HG02870 (cell line): ENCODE measurements around the gene FHAD1.

Source experiments
- ATAC-seq: cut with Tn5 transposase; IDR thresholded peaks from one replicate; pipeline ENCODE4 v1.9.1; 2021; ENCODE audit warnings: mild to moderate bottlenecking, moderate library complexity; ENCODE audit not compliant: unreplicated experiment

The FHAD1 gene

DNA sequence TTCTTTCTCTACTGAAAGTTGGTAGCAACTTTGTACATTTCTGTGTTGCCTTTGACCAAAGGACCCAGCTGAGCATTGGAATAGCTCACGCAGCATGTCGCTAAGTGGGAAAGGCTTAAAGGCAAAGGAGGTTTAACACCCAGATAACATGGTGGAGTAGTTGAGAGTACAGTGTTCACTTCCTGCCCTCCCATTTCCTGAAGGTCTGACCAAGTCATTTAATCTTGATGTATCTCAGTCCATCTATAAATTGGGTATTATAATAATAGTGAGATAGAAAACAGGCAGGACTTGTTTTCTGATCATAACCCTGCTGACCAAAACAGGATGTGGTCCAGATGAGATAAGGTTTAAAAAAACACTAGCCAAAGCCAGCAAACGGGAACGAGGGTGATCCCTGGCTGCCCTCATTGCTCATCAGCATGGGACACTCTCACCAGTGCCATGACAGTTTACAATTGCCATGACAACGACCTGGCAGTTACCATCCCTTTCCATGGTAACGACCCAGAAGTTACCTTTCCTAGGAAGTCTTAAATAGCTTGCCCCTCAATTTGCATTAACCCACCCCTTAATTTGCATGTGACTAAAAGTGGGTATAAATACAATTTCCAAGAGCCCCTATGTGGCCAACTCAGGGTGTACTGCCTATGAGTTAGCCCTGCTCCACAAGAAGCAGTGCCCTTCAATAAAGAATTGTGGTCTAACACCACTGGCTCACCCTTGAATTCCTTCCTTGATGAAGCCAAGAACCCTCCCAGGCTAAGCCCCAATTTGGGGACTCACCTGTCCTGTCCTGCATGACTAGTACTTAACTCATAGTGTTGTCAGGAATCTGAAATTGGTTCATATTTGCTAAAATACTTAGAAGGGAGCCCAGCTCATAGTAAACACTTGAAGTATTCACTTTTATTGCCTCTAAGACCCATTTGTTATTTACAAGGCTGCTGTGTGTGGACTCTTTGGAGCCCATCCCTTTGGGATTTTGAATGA, 28.4 kb upstream of the FHAD1 start:
- no peak for ATAC-seq

DNA sequence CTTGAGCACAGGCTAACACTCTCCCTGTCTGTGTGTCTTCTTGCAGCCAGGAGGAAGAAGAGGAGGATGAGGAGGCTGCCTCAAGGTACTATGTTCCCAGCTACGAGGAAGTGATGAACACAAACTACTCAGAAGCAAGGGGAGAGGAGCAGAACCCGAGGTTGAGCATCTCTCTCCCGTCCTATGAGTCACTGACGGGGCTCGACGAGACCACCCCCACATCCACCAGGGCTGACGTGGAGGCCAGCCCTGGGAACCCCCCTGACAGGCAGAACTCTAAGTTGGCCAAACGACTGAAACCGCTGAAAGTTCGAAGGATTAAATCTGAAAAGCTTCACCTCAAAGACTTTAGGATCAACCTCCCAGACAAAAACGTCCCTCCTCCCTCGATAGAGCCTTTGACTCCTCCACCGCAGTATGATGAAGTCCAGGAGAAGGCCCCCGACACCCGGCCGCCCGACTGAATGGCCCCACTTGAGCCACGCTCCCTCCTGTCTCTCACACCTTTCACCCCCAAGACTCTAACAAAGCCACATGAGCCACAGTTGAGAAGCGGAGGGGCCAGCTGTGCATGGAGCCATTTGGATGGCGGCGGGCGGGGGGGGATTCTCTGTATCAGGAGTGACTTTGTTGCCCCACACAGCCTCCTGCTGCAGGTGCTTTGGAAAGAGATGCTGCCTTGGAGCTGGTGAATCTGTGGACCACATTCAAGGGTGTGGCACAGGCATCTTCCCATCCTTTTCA, 27.6 kb upstream of the FHAD1 start:
- ATAC-seq = no peak

DNA sequence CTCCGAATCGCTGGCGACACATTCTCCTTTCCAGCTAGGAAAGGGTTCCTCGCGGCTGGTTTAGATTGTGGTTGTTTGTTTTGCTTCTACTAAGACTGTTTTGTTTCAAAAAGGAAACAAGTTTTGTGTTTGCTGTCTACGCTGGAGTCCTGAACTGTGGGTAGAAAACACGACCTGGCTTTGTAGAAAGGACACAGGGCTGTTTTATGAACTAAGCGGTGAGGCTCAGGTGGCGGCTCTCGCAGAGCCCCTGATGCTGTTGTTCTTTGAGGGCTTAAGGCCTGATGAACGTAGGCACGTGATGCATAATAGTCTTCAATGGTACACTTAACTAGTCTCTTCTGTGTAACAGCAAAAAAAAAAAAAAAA, 27.0 kb upstream of the FHAD1 start:
- no peak for ATAC-seq

DNA sequence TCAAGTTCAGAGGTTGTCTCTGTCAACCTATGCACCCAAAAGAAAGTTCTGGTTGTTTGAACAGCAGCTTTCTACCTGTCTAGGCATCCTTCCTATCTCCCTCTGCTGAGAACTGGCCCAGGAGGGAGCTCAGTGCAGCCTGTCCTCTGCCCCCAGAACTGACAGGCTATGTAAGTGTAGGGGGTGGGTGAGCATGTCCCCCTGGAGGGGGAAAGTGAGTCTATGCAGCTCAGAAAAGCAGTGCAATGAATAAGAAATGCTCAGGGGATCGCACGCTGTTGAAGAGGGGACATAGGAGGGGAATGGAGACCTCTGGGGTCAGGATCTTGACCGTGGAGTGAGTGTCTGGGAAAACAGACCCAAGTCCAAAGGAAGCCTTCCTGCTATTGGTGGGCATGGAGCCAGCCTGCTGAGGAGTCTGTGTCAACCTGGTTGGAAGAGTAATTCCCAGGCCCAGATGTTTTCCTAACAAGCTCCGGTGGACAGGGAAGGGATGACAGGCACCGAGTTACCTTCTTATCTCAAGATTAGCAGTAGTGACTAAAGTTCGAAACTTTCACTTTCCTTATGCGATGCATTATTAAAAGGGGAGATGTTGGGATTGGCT, 26.1 kb upstream of the FHAD1 start:
- no peak for ATAC-seq

DNA sequence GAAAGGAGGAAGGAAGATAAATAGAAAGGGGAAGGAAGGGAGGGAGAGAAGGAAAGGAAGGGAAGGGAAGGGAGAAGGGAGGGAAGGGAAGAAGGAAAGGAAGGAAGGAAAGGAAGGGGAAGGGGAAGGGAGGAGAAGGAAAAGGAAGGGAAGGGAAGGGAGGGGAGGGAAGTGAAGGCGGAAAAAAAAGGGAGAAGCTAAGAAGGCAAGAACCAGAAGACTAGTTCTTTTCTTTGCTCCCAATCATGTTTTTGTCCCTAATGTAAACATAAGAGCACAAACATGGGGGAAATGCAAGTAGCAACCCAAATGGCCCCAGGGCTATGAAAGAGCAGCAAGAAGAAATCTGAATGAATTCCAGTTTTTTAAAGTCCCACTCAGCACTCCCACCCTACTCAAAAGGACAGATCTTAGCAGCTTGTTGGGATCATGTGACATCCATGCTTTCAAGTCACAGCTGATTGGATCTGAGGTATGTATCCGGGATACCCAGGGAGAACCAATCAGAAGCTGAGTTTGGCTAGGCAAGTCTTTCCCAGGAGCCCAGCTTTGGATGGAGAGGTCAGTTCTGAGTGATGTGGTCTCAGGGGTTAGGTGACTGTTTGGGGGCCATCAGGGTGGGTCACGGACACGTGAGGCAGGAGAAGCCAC, 24.2 kb upstream of the FHAD1 start:
- ATAC-seq = no peak

DNA sequence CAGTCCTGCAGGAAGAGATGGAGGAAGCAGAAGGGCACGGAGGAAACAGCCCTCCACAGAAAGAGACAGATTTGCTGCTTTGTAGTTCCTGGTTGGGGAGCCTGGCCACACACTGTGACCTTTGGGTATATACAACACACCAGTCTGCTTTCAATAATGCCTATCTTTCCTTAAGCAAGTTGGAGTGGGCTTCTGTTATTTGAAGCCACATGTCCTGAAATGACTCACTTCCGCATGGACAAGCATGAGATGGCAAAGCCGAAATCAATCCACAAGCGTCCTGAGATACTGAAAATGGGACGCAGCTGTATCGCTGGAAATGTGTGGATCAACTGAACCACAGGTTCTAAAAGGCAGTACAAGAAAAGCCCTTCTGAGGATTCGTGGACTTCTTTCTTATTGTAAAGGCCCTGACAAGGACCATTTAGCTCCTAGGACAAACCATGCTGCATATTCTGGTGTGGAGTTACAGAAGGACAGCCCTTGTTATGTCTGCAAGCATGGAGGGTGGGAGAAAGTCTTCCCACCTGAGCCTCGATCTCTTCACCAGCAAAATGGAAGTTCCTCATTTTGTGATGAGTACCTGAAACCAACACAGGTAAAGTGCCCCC, 22.7 kb upstream of the FHAD1 start:
- no peak for ATAC-seq

DNA sequence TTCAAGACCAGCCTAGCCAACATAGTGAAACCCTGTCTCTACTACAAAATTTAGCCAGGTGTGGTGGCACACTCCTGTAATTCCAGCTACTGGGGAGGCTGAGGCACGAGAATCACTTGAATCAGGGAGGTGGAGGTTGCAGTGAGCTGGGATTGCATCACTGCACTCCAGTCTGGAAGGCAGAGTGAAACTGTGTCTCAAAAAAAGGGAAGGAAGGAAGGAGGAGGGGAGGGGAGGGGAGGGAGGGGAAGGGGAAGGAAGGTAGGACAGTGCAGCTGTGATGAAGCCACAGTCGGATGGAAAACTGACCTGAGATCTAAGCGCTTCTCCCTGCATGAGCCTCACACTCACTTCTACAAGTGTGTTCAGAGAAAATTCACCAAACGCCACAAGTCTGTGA, 22.0 kb upstream of the FHAD1 start:
- no peak for ATAC-seq

DNA sequence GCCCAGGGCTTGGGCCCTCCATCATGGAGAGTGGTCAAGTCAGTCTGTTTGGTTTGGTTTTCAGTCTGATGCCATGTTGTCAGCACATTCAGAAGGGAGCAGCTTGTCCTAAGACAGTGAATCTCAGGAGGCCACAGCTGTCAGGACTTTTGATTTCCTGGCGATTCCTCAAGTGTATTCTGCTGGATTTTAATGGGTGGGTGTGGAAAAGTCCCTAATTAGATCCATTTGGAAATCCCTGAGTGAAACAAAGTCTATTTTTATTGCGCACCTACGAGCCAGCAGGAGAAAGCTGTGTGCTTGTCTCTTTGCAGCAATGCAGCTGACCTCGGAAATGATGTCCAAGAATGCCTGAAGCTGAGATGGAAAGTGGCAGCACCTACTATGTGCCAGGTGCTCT, 21.6 kb upstream of the FHAD1 start:
- ATAC-seq = no peak

DNA sequence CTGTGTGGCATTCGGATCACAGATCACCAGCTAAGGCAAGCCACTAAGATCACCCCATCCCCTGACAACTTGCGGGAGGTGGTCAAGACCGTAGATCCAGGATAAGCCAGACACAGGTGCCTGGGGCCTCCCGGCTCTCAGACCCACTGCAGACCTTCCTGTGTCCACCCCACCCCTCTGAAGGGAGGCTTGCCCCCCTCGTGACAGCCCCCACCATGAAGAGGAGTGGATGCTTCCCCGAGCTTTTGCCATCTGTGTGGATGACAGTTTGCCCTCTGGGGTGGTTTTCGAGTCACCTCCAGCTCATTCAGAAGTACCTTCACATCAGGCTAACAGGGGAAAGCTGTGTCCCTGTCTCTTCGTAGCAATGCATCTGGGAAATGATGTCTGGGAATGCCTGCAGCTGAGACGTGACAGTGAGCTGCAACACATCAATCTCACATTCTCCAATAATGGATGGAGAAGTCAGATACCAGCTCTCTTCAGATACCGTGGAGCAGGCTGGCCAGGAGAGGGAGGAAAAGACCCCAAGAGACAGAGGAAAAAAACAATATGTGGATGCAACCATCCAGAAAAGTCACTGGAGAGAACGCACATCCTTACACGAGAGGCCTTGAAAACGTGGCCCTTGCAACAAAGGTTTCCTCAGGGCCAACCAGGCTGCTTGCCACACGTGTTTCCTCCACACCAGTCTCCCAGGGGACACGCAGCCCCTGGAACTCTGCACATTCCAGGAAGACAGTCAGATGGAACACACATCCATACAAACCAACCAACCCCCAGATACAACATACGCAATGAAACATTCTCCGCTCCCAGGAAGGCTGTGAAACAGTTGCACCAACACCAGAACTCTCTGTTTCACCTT, 20.4 kb upstream of the FHAD1 start:
- ATAC-seq = no peak

DNA sequence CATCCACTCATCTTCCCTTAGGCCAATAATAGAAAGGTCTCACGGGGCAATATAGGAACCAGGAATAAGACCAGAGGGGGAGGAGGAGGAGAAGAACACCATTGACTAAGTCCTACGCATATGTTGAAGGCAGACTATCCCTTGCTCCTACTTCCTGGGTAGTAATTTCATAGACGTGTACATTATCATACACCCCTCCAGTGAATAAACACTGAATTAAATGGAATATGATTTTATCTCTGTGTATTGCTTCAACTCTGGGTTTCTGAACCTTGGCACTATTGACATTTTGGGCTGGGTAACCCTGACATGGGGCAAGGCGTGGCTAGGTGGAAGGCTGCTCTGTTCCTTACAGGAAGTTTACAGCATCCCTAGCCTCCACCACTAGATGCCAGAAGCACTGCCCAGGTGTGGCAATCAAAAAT, 17.3 kb upstream of the FHAD1 start:
- no peak for ATAC-seq

DNA sequence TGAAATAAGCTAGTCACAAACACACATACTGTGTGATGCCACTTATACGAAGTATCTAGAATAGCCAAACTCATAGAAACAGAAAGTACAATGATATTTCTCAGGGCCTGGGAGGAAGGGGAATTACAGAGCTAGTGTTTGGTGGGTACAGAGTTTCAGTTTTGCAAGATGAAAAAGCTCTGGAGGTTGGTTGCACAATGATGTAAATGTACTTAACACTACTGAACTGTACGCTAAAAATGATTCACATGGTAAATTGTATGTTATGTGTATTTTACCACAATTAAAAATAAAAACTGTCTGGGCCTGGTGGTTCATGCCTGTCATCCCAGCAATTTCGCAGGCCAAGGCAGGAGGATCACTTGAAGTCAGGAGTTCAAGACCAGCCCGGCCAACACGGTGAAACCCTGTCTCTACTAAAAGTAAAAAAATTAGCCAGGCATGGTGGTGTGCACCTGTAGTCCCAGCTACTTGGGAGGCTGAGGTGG, 15.3 kb upstream of the FHAD1 start:
- peak; percentile 54 for ATAC-seq

DNA sequence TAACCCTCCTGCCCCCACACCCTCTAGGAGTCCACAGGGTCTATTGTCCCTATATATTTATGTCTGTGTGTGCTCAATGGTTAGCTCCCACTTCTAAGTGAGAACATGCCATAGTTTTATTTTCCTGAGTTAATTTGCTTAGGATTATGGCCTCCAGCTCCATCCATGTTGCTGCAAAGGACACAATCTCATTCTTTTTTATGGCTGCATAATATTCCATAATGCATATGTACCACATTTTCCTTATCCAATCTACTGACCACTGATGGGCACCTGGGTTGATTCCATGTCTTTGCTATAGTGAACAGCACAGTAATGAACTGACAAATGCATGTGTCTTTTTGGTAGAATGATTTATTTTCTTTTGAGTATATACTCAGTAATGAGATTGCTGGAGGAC, 13.3 kb upstream of the FHAD1 start:
- ATAC-seq = no peak

DNA sequence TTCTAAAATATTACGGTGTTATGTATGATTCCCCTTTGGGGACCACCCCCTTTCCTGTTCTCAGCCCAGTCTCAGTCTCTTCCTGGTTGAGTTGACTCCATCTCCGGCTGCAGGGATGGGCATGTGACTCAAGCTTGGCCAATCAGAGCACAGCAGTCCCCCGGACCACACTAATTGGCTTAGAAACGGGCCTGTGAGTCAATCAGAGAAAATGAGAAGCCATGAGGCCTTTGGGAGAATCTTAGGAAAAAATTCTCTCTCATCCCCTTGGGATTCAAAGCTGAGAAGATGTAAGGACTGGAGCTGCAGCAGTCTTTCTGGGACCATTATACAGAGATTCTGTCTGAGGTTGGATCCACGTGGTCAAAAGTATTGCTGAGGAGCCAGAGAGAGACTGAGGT, 10.7 kb upstream of the FHAD1 start:
- no peak for ATAC-seq

DNA sequence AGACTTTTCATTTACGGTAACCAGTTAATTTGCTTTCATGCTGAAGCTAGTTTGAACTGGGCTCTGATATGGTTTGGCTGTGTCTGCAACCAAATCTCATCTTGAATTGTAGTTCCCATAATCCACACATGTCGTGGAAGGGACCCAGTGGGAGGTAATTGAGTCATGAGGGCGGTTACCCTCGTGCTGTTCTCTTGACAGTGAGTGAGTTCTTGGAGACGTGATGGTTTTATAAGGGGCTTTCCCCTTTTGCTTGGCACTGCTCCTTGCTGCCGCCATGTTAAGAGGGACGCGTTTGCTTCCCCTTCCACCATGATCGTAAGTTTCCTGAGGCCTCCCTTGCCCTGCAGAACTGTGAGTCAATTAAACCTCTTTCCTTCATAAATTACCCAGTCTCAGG, 10.3 kb upstream of the FHAD1 start:
- no peak for ATAC-seq

DNA sequence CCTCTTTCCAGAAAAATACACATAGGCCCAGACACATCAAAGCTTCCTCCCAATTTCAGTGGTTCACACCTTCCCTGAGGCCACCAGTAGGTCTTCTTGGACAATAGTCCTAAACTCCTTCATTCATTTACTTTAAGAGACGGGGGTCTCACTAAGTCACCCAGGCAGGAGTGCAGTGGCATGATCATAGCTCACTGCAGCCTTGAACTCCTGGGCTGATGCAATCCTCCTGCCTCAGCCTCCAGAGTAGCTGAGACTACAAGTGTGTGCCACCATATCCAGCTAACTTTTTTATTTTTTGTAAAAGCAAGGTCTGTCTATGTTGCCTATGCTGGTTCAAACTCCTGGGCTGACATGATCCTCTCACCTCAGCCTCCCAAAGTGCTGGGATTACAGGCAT, 8.2 kb upstream of the FHAD1 start:
- no peak for ATAC-seq

DNA sequence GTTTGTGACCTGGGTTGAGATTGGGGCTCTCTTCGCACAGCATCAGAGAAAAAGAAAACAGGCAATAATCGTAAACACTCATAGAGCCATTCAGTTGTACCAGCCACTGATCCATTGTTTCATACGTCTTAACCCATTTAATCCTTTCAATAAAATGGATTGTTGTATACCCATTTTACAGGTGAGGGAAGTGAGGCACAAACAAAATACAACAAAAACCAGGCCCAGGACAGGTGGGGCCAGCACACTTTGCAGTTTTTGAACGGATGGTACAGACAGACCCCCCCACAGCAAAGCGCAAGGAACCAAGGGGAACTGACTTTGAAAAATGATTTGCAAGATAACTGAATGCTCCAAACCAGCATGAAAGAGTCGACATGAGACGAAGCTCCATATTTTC, 4.3 kb upstream of the FHAD1 start:
- no peak for ATAC-seq

DNA sequence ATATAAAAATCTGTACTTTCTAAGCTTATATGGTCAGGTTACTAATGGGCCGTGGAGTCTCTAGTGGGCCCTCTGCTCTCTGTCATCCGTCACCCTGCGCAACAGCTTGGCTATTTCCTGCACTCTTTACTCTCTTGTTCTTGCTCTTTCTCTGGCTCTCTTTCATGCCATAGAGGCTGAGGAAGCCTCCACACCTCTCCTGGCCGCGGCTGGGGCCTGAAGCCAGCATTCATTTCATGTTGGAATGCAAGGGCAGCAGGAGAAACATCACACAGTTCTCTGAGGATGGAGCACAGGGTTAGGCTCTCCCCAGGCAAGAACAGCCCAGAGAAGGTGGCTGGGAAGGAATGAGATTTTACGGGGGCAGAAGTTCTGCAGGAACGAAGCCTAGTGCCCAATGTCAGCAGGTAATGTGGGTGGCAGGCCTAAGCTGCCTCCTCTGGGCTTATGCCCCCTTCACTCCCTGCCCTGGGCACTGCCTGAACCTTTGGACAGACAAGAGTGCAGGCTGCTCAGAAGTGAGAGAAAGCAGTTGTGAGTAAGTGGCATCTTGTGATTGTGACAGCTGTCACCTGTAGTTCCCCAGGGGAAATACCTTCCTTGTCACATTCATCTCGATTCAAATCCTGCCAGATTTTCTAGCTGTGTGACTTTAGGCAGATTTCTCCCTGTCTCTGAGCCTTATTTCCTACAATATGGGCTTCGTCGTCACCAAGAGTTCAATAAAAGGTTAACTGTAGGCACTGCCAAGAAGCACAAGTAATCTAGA, 3.6 kb upstream of the FHAD1 start:
- no peak for ATAC-seq

DNA sequence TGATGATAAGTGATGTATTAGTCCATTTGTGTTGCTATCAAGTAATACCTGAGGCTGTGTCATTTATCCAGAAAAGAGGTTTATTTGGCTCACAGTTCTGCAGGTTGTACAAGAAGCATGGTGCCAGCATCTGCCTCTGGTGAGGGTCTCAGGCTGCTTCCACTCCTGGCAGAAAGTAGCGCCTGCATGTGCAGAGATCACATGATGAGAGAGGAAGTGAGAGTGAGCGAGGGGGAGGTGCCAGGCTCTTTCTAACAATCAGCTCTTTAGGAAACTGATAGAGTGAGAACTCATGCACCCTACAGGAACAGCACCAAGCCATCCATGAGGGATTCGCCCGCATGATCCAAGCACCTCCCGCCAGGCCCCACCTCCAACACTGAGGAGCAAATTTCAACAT, 2.2 kb upstream of the FHAD1 start:
- no peak for ATAC-seq
